Measurements from ENCODE around the gene LHX4.

The LHX4 gene

DNA sequence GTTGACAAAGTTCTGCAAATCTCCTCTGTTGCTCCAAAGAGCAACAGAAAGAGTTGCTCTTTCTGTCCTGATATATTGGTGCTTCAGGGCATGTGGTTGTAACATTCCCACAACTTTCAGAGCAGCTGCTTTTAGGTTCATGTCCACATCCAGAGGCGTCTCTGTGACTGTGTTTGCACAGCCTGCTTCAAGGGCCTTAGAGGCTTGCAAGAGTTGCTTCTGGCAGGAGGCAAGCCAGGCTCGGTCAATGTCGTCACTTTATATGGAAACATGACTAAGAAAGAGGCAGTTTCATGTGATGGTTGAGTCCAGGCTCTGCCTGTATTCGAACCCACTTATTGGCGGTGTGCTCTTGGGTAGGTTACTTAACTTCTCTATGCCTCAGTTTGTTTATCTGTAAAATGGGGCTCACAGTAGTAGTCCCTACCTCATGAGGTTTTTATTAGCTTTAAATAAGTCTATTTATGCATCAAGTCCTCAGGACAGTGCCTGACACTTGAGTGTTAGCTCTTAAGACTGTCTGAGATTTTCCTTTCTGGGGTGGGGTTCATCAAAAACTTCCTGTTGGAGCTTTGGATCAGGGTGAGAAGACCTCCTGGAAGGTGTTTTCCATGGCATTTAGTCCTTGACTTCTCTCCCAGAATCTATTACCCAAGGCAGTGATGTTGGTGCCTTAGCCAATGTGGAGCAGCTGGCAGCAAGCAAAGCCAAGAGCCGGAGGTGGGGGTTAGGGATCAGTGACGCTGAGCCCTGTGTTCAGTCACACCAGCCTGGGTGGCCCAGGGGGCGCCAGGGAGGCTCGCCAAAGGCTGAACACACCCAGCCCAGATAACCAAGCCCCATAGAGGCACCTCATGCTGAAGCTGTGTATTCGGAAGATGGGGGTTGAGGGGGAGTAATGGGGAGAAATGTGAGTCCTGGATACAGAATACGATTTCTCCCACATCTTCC lies 18.9 kb downstream of the LHX4 start:
- TF ChIP-seq, protein P1, sequence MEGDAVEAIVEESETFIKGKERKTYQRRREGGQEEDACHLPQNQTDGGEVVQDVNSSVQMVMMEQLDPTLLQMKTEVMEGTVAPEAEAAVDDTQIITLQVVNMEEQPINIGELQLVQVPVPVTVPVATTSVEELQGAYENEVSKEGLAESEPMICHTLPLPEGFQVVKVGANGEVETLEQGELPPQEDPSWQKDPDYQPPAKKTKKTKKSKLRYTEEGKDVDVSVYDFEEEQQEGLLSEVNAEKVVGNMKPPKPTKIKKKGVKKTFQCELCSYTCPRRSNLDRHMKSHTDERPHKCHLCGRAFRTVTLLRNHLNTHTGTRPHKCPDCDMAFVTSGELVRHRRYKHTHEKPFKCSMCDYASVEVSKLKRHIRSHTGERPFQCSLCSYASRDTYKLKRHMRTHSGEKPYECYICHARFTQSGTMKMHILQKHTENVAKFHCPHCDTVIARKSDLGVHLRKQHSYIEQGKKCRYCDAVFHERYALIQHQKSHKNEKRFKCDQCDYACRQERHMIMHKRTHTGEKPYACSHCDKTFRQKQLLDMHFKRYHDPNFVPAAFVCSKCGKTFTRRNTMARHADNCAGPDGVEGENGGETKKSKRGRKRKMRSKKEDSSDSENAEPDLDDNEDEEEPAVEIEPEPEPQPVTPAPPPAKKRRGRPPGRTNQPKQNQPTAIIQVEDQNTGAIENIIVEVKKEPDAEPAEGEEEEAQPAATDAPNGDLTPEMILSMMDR (IDR thresholded peaks at IDR 0.05): no peak

DNA sequence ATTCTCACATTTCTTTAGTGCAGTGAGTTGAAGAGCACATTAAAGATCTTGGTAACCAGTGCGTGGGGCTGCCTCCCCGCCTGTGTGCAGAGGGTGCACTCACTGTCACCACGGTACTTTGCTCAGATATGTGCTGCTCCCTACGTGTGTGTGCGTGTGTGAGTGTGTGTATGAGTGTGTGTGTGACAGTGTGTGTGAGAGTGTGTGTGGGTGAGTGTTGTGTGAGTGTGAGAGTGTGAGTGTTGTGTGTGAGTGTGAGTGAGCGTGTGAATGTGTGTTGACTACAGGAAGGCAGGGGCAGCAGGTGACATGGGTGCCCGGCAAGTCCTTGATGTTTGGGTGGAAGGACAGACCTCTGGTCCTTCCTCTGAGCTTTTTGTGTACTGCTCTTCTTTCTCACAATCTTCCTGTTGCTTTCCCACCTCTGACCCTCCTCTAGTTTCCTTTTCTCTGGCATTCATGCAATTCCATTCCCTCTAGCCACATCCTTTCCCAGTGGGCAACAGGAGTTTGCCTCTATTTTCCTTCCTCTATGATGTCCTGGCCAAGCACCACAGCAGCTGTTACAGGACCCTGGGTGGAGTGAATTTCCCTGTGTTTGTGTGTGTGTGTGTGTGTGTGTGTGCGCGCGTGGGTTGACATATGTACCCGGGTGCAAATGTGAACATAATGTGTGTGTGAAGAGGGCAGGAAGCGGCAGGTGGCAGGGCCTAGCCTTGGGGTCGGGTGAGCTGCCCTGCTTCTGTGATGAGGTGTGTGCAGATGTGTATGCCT lies 19.8 kb downstream of the LHX4 start:
- TF ChIP-seq, protein P1 (IDR thresholded peaks at IDR 0.05): no peak

DNA sequence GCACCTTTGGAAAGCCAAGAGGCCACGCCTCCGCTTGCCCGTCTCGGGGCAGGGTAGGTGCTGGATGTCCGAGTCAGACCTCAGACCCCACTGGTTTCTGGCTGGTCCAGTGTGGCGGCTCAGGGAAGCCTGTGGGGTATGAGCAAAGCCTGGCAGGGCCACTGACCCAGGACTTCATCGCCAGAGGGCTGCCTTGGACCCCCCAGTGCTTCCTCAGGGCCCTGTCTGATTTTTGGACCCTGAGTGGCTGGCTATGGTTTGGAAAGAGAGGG lies 20.4 kb downstream of the LHX4 start:
- TF ChIP-seq, protein P1 (IDR thresholded peaks at IDR 0.05): no peak

DNA sequence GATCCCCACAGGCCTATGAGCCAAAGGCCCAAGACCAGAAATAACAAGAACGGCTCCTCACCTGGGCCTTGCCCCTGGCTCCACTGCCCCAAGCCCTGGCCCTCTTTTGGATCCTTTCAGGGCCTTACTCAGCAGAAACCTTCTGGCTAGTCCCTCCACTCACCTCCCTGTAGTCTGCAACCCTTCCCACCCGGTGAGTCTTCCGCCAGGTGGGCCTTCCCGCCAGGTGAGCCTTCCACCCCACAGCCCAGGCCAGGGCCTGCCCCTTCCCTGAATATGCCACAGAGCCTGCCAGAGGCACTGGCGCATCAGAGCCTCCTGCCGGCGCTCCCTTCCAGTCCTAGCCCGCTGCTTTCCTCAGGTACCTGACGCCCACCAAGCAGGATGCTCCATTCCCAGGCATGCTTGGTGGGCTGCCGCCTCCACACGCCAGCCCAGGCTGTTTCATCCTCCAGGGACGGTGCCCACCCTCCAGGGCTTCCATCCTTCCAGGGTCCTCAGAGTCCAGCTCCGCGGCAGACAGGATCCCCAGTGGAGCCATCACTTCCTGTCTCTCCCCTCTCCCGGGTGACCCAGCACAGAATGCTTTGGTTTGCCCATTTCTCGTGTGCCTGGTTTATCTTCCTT lies 20.9 kb downstream of the LHX4 start:
- TF ChIP-seq, protein P1 (IDR thresholded peaks at IDR 0.05): no peak

DNA sequence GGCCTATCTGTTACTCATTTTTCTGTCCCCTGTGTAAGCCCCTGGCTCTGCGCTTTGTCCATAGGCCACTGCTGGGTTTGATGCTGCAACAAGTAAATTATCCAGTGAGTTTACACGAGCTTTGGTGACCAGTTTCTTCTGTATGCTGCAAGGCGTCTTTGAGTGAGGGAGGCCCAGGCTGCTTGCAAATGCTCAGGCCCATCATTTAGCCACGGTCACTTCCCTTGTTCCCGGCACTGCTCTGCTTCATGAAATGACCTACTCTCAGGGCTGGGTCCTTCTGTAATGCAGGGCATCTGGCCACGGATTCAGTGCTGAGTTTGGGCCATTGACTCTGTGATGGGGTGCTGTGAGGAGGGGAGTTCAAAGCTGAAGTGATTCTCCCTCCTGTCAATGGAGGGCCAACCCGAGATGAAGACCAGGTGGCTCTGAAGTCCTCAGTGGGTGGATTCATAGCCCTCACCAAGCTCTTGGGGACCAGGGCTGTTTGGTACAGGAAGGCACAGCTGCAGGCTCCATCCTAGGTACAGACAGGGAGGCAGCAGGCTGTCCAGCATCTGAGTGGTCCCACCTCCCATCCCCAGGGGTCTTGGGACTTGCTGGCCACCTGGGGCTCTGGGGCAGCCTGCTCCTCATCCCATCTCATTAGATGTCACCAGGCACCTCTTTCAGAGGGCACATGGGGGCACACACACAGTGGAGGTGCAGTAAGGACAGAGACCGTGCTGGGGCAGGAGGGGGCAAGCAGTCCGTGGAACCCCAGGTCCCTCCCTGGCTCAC lies 21.7 kb downstream of the LHX4 start:
- TF ChIP-seq, protein P1 (IDR thresholded peaks at IDR 0.05): no peak

DNA sequence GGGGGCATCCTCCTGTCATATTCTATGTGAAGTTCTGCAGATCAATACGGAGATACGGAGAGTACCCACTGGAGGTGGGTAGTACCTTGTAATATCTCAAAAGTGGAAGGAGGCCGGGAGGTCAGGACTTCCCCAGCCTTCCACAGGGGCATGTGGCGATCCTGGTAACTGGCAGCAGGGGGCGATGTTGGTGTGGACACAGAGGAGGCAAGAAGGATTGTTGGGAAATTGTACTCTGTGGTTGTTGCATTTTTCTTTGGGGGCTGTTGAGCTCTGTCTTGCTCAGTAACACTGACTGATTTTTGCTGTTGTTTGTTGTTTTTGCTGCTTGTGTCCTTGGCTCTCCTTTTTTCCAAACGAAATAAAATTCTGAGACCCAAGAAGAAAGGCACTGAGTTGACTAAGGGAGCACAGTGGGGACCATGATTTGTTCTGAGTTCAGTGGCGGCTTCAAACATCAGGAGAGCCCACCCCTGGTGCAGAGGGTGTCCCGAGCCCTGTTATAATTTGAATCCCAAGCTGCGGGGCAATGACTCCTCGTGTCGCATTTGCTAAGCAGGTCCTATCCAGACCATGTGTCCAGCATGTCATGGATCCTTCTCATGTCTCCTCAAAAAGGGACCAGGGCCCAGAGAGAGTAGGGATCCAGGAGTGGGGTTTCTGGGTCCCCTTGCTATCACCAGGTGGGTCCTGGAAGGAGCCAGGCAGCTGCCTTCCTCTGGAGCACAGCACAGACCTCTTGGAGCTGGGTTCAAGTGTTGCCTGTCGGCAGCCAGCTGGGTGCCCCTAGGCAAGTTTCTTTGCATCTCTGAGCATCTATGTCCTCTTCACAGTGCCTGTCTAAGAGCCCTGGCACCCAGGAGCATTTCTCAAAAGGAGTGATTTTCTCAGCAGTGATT lies 22.8 kb downstream of the LHX4 start:
- TF ChIP-seq, protein P1 (IDR thresholded peaks at IDR 0.05): peak; percentile 94

Data from LNCAP (cell line).